ENCODE measurements around the gene LEMD3. TPM values are rescaled to one million over a fixed set of nuclear protein-coding genes. Genes with fewer than 3 reads are reported as not detected.
A peak's percentile ranks its signal among the peaks of the same experiment; 100 is the strongest.

The LEMD3 gene
- polyA plus RNA-seq (2012; ENCODE audit: insufficient read depth, insufficient read length, low read depth): 11.9 TPM

GRCh38 chr12:65169320-65170208 is at the start of gene LEMD3:
LEMD3 (plus strand) TSS chr12:65169583; CDS start chr12:65169597, 14 bp downstream.
- TF ChIP-seq, protein P1, sequence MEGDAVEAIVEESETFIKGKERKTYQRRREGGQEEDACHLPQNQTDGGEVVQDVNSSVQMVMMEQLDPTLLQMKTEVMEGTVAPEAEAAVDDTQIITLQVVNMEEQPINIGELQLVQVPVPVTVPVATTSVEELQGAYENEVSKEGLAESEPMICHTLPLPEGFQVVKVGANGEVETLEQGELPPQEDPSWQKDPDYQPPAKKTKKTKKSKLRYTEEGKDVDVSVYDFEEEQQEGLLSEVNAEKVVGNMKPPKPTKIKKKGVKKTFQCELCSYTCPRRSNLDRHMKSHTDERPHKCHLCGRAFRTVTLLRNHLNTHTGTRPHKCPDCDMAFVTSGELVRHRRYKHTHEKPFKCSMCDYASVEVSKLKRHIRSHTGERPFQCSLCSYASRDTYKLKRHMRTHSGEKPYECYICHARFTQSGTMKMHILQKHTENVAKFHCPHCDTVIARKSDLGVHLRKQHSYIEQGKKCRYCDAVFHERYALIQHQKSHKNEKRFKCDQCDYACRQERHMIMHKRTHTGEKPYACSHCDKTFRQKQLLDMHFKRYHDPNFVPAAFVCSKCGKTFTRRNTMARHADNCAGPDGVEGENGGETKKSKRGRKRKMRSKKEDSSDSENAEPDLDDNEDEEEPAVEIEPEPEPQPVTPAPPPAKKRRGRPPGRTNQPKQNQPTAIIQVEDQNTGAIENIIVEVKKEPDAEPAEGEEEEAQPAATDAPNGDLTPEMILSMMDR (IDR thresholded peaks at IDR 0.05; ENCODE audit: low read depth, low read length): peak; percentile 14; the same call in 1 of the 2 replicates
- peak; percentile 92 for DNase-seq
- Histone ChIP-seq H3K27me3 (peaks cover 3% of the 10 kb centered on the region; the same call in 1 of the 2 replicates), H3K36me3 (no peaks in the 10 kb centered on the region; the same call in 1 of the 2 replicates), H3K4me3 (ENCODE audit: low read depth, low read length) (peak within 1 kb of the TSS; percentile 90), H3K4me1 (no peaks in the 10 kb centered on the region), H3K9me3 (no peaks in the 10 kb centered on the region)

GRCh38 chr12:65121049-65121955 is 48.1 kb upstream of the LEMD3 start, which contains the start of gene WIF1:
WIF1 (minus strand) TSS chr12:65121305; CDS start chr12:65121191, 114 bp downstream.
- TF ChIP-seq, protein P1 (IDR thresholded peaks at IDR 0.05; ENCODE audit: low read depth, low read length): peak; percentile 31
- no peaks in the 10 kb centered on the region for H3K36me3 ChIP-seq
- H3K4me1 ChIP-seq: no peaks in the 10 kb centered on the region
- peak; percentile 31 for DNase-seq
- no peak within 1 kb of the TSS for H3K4me3 ChIP-seq (ENCODE audit: low read depth, low read length)
- peaks cover 77% of the 10 kb centered on the region for H3K27me3 ChIP-seq
- no peaks in the 10 kb centered on the region for H3K9me3 ChIP-seq

DNA sequence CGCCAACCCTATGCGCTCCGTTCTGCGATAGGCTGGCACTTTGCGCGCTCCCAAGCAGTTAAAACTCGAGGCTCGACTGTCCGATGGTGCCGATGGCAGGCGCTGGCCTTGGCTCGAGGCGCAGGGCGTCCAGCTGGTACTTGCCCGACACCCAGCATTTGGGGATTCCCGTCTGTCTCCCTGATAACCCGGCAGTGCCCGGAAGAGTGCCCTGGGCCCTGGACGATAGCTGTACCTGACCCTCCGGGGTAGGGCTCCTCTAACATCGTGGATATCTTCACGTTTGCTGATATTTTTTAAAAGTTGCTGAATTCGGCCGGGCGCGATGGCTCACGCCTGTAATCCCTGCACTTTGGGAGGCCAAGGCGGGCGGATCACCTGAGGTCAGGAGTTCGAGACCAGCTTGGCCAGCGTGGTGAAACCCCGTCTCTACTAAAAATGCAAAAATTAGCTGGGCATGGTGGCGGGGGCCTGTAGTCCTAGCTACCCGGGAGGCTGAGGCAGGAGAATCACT is 47.4 kb upstream of the LEMD3 start:
- Histone ChIP-seq H3K36me3 (no peaks in the 10 kb centered on the region), H3K27me3 (peaks cover 83% of the 10 kb centered on the region), H3K4me3 (ENCODE audit: low read depth, low read length) (no peak overlapping the region), H3K4me1 (no peaks in the 10 kb centered on the region), H3K9me3 (no peaks in the 10 kb centered on the region)
- DNase-seq: no peak
- TF ChIP-seq, protein P1 (IDR thresholded peaks at IDR 0.05; ENCODE audit: low read depth, low read length): no peak

DNA sequence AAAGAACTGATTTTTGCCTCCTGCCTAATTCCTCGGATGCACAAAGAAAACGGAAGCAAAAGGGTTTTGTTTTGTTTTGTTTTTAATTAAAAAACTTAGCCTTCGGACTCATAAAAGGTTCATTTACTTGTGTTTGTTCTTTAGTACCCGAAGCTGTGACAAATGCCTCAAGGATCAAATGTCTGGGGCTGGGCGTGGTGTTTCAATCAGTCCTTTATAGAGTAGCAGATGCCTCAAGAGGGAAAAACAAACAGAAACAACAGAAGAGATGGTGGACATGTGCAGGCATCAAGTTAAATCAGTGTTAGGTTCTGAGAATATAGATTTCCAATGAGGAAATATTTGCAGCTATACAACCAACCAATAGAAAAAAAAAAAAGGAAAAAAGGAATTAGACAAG is 46.7 kb upstream of the LEMD3 start:
- peaks cover 80% of the 10 kb centered on the region for H3K27me3 ChIP-seq
- DNase-seq: no peak
- no peaks in the 10 kb centered on the region for H3K9me3 ChIP-seq
- TF ChIP-seq, protein P1 (IDR thresholded peaks at IDR 0.05; ENCODE audit: low read depth, low read length): no peak
- no peaks in the 10 kb centered on the region for H3K36me3 ChIP-seq
- no peak overlapping the region for H3K4me3 ChIP-seq (ENCODE audit: low read depth, low read length)
- H3K4me1 ChIP-seq: no peaks in the 10 kb centered on the region

DNA sequence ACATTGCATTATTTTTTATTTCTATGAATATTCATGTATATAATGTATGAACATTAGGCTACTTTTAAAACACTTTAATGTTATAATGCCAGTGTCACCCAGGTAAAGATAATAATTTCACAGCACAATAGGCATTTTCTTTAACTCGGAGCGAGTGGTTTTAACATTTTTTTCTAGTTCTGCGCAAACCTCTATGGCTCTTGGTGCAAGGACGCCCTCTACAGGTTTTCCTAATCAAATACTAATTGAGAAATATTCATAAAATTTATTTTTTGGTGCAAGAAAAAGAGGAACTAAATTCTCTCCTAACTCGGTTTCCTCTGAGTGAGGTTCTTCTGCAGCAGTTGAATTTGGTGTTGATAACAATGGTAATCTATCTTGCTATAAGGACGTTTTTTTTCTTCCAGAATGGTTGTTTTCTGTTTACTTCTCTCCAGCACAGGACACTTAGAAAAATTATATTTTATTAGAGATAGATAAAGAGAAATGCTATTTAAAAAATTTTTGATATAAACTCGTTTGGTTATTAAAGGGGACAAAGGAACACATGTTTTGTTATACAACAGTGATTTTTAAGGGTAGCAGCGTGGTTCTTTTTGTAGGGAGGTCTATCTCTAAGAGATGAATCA is 45.8 kb upstream of the LEMD3 start:
- Histone ChIP-seq H3K4me1 (no peaks in the 10 kb centered on the region), H3K4me3 (ENCODE audit: low read depth, low read length) (no peak overlapping the region), H3K9me3 (no peaks in the 10 kb centered on the region), H3K27me3 (peaks cover 76% of the 10 kb centered on the region), H3K36me3 (no peaks in the 10 kb centered on the region)
- TF ChIP-seq, protein P1 (IDR thresholded peaks at IDR 0.05; ENCODE audit: low read depth, low read length): peak; percentile 83
- DNase-seq: peak; percentile 25
